Tibial nerve (tissue), 4 donors: ENCODE results near the gene ZBTB16. TPM values are rescaled to one million over a fixed set of nuclear protein-coding genes. Genes with fewer than 3 reads are reported as not detected.

Experiments
- DNase-seq, 2 donors: peaks; one replicate each; pipeline ENCODE4 v3.0.0-alpha.2; 2019; ENCODE audit warnings: low spot score in 2 of 2
- H3K27ac ChIP-seq, 4 donors: fragments of 200-600 bp; sonication (generic) in 3 of 4; one replicate each; pipeline ENCODE4 v1.5.1; 2017 to 2019; ENCODE audit warnings: mild to moderate bottlenecking in 1 of 4
- H3K27me3 ChIP-seq, 2 donors: fragments of 200-600 bp; sonication (generic) in 1 of 2; one replicate each; pipeline versions ENCODE4 v1.5.1 to v1.6.0; 2017 to 2019
- H3K36me3 ChIP-seq, 3 donors: fragments of 200-600 bp; sonication (generic); one replicate each; pipeline ENCODE4 v1.5.1; 2018 to 2019
- H3K4me1 ChIP-seq, 4 donors: fragments of 200-600 bp; sonication (generic) in 3 of 4; one replicate each; pipeline ENCODE4 v1.5.1; 2017 to 2019
- H3K4me3 ChIP-seq, 4 donors: fragments of 200-600 bp; sonication (generic) in 3 of 4; one replicate each; pipeline ENCODE4 v1.5.1; 2017 to 2019; ENCODE audit warnings: mild to moderate bottlenecking in 1 of 4, moderate library complexity in 1 of 4
- H3K9me3 ChIP-seq, 4 donors: fragments of 200-600 bp; sonication (generic) in 3 of 4; one replicate each; pipeline ENCODE4 v1.5.1; 2017 to 2019
- EP300 ChIP-seq, 2 donors: sonication (generic); formaldehyde crosslinking; IDR thresholded peaks; one replicate each; pipeline ENCODE4 v1.6.1; 2017; ENCODE audit warnings: antibody characterized with exemption in 2 of 2, mild to moderate bottlenecking in 1 of 2
- POLR2A ChIP-seq, 2 donors: fragments of 450-650 bp; IDR thresholded peaks; one replicate each; pipeline ENCODE4 v1.6.1; 2017; ENCODE audit warnings: antibody characterized with exemption in 2 of 2, mild to moderate bottlenecking in 2 of 2, moderate library complexity in 2 of 2
- WGBS, 2 donors: methylation state at CpG; one replicate each; pipeline ENCODE4 v1.1.5; 2018; 5-methylcytosine and 5-hydroxymethylcytosine counted together
- total RNA-seq, 4 donors: library from RNA; depleted of rRNA; stranded (reverse); fragments of >200 nt; gene quantifications; one replicate each; pipeline ENCODE4 v1.1.0, GENCODE V29; 2016
- TF ChIP-seq, protein P1 (sequence below), 5 experiments: fragments of 200-600 bp in 3 of 5; fragments of 450-650 bp in 2 of 5; sonication (generic) in 3 of 5; IDR thresholded peaks; one replicate each; pipeline ENCODE4 v1.5.1; 2016 to 2019; ENCODE audit warnings: antibody characterized with exemption in 5 of 5, mild to moderate bottlenecking in 3 of 5, moderate library complexity in 2 of 5

ZBTB16 gene
- total RNA-seq, 4 donors from 2014 or later: 405 to 756 (median 580) TPM

DNA sequence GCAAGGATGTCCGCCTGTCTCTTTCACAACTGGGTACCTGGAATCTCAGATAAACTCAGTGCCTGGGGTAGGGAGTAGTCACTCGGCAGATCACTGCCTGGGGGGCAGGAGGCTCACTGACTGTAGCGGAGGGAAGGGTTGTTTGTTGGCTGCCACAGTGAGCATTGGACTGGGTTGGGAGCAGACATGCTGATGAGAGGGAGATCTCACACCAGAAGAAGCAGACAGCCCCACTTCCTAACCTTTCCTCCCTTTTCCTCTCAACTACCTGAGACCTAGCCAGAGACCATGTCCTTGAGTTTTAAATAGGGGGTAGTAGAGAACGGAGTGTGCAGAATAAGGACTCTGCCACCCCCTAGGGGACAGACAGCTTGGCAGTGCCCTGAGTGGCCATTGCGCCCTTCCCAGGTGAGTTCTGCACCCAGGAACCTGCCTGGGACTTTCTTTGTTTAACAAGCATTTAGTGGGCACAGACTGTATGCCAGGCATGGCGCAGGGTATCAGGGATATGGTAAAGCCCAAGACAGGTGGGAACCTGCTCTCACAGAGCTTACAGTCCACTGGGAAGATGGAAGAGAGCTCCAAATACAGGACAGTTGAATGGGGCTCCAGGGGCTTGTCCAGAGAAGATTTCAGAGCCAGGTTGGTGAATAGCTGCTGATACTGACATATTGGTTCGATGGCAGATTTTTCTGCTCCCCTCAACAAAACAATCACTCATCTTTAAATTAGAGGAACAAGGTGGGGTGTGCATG, 121.0 kb downstream of the ZBTB16 start:
- peaks cover 0 to 87% (median 67%) of the 10 kb centered on the region in 4 donors for H3K4me1 ChIP-seq
- no peaks in the 10 kb centered on the region for H3K27me3 ChIP-seq
- H3K4me3 ChIP-seq: peak overlapping the region; percentile 26 to 49 (median 30)
- 80% methylated on average over 7 of the region's 7 CpGs for WGBS, 2 donors
- H3K27ac ChIP-seq: peak overlapping the region; percentile 84 to 99 (median 98)
- H3K9me3 ChIP-seq: no peaks in the 10 kb centered on the region
- peaks cover 0 to 22% (median 0%) of the 10 kb centered on the region in 3 donors for H3K36me3 ChIP-seq
- TF ChIP-seq, protein P1, sequence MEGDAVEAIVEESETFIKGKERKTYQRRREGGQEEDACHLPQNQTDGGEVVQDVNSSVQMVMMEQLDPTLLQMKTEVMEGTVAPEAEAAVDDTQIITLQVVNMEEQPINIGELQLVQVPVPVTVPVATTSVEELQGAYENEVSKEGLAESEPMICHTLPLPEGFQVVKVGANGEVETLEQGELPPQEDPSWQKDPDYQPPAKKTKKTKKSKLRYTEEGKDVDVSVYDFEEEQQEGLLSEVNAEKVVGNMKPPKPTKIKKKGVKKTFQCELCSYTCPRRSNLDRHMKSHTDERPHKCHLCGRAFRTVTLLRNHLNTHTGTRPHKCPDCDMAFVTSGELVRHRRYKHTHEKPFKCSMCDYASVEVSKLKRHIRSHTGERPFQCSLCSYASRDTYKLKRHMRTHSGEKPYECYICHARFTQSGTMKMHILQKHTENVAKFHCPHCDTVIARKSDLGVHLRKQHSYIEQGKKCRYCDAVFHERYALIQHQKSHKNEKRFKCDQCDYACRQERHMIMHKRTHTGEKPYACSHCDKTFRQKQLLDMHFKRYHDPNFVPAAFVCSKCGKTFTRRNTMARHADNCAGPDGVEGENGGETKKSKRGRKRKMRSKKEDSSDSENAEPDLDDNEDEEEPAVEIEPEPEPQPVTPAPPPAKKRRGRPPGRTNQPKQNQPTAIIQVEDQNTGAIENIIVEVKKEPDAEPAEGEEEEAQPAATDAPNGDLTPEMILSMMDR (IDR thresholded peaks at IDR 0.05): peak; percentile 22 to 54 (median 39)
- no peak for TF ChIP-seq POLR2A (IDR thresholded peaks at IDR 0.05)
- TF ChIP-seq EP300 (IDR thresholded peaks at IDR 0.05): peak in 1 of 2 donors; percentile 6
- no peak for DNase-seq

DNA sequence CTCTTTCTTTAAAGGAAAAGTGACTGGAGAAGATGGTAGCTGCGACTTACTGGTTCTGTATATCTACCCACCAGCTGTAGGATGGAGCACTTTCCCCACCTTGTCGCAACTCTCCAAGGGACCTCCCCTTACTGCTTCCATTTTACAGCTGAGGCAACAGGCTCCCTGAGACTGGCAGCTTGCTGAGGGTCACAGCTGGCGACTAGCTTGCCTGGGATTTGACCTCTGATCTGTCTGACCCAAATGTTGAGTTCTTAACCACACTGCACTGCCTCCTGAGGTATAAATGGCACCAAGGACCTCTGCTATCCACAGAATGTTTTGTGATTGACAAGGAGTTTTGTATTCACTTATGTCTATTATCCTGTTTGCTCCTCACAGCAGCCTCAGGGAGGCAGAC, 121.7 kb downstream of the ZBTB16 start:
- H3K27ac ChIP-seq: peak overlapping the region; percentile 84 to 99 (median 98)
- H3K4me3 ChIP-seq: no peak overlapping the region
- TF ChIP-seq EP300 (IDR thresholded peaks at IDR 0.05) (no peak), POLR2A (IDR thresholded peaks at IDR 0.05) (no peak)
- TF ChIP-seq, protein P1 (IDR thresholded peaks at IDR 0.05): no peak
- H3K4me1 ChIP-seq: peaks cover 0 to 87% (median 61%) of the 10 kb centered on the region in 4 donors
- no peaks in the 10 kb centered on the region for H3K9me3 ChIP-seq
- peaks cover 0 to 29% (median 0%) of the 10 kb centered on the region in 3 donors for H3K36me3 ChIP-seq
- DNase-seq: no peak
- H3K27me3 ChIP-seq: no peaks in the 10 kb centered on the region
- 82 to 89% methylated on average over 3 of the region's 3 CpGs for WGBS, 2 donors

DNA sequence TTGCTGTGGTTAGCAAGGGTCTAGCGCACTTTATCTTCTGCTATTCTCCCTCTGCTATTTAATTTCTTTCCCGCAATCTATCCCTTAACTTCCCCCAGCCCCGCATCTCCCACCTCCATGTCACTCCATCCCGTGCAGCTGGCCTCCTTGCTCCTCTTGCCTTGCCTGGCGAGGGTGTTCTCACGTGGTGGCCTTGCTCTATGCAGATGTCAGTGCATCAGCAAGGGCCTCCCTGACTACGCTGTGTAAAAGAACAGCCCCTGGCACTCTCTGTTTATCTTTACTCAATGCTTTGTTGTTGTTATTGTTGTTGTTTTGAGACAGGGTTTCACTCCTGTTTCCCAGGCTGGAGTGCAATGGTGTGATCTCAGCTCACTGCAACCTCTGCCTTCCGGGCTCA, 122.2 kb downstream of the ZBTB16 start:
- H3K4me3 ChIP-seq: no peak overlapping the region
- peak overlapping the region; percentile 84 to 99 (median 98) for H3K27ac ChIP-seq
- peaks cover 0 to 85% (median 59%) of the 10 kb centered on the region in 4 donors for H3K4me1 ChIP-seq

DNA sequence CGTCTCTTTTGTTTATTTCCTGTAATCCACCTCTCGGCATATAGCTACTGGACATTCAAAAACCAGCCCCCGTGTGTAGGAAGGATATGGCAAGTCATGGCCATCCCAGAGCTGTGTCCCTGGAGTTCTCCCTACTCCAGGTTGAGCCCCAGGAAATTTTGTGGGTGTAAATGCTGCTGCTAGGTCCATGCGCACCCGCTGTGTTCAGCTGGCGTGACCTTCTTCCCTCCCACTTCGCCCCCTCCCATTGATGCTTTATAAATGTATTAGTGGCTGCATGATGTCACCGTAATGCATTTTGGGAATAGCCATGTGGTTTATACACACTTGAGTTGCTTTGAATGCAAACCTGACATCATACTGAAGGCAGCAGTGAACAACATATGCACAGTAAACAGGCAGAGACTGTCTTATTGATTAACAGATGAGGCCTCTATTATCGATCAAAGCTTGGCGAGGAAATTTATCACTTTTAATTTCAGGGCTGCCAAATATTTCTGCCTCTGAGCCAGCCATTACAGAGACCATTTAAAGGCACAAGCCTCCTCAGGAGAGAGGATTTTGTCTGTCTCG, 123.0 kb downstream of the ZBTB16 start:
- TF ChIP-seq POLR2A (IDR thresholded peaks at IDR 0.05) (no peak), EP300 (IDR thresholded peaks at IDR 0.05) (peak in 1 of 2 donors; percentile 19)
- TF ChIP-seq, protein P1 (IDR thresholded peaks at IDR 0.05): no peak
- peaks cover 0 to 84% (median 57%) of the 10 kb centered on the region in 4 donors for H3K4me1 ChIP-seq
- peaks cover 0 to 43% (median 0%) of the 10 kb centered on the region in 3 donors for H3K36me3 ChIP-seq
- DNase-seq: no peak
- no peaks in the 10 kb centered on the region for H3K9me3 ChIP-seq
- no peak overlapping the region for H3K4me3 ChIP-seq
- peak overlapping the region; percentile 63 to 99 (median 92) for H3K27ac ChIP-seq
- 82 to 85% methylated on average over 11 of the region's 11 CpGs for WGBS, 2 donors
- H3K27me3 ChIP-seq: no peaks in the 10 kb centered on the region

More for the DNA sequence above, 122.2 kb downstream of the ZBTB16 start:
- 92 to 93% methylated on average over 8 of the region's 8 CpGs for WGBS, 2 donors
- H3K27me3 ChIP-seq: no peaks in the 10 kb centered on the region
- TF ChIP-seq EP300 (IDR thresholded peaks at IDR 0.05) (peak in 1 of 2 donors; percentile 27), POLR2A (IDR thresholded peaks at IDR 0.05) (no peak)
- TF ChIP-seq, protein P1 (IDR thresholded peaks at IDR 0.05): no peak
- DNase-seq: no peak
- no peaks in the 10 kb centered on the region for H3K9me3 ChIP-seq
- H3K36me3 ChIP-seq: peaks cover 0 to 34% (median 0%) of the 10 kb centered on the region in 3 donors

DNA sequence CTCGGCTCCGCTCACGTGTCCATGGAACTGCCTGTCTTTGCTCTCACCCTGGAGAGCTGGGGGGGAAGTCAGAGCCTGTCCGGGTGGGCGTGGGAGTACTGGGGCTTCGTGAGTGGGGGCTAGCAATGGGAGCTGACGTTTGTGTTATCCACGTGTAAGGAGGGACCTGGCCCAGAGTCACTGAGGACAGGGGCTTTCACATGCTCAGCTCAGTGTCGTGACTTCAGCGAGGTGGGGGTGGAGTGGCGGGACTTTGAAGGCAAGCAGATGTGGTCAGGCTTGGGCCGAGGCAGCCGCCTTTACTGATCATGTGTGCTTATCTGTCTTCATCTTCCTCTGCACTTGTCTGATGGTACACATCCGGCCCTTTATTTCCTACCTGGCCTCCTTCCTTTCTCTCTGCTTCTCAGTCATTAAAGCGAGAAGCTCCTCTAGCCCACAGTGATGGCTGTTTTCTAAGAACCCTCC, 123.6 kb downstream of the ZBTB16 start:
- Histone ChIP-seq H3K4me1 (peaks cover 0 to 78% (median 52%) of the 10 kb centered on the region in 4 donors), H3K27ac (peak overlapping the region; percentile 63 to 99 (median 92)), H3K36me3 (peaks cover 0 to 48% (median 0%) of the 10 kb centered on the region in 3 donors), H3K4me3 (no peak overlapping the region), H3K9me3 (no peaks in the 10 kb centered on the region), H3K27me3 (no peaks in the 10 kb centered on the region)
- TF ChIP-seq EP300 (IDR thresholded peaks at IDR 0.05): no peak
- TF ChIP-seq, protein P1 (IDR thresholded peaks at IDR 0.05): no peak
- no peak for TF ChIP-seq POLR2A (IDR thresholded peaks at IDR 0.05)
- no peak for DNase-seq
- 62 to 67% methylated on average over 15 of the region's 15 CpGs for WGBS, 2 donors
